Left lung (tissue), 10 donors: Measurements from ENCODE around the gene COMMD1. TPM values are rescaled to one million over a fixed set of nuclear protein-coding genes. Genes with fewer than 3 reads are reported as not detected.

Source experiments
- ATAC-seq: fragments of 200-7000 bp; cut with Tn5 transposase; one replicate; pipeline ENCODE4 v1.9.1; 2020; ENCODE audit warnings: moderate library complexity
- DNase-seq, 4 donors: peaks; one replicate each; pipeline ENCODE4 v3.0.0-alpha.2; 2013 to 2020
- H3K27ac ChIP-seq, 2 donors: fragments of 200-600 bp; sonication (generic) in 1 of 2; one replicate each; pipeline versions ENCODE4 v1.5.0 to v1.8.0; 2020 to 2021
- H3K27me3 ChIP-seq, 2 donors: fragments of 200-600 bp; sonication (generic) in 1 of 2; one replicate each; pipeline versions ENCODE4 v1.5.0 to v1.8.0; 2020 to 2021
- H3K36me3 ChIP-seq, 2 donors: fragments of 200-600 bp; sonication (generic) in 1 of 2; one replicate each; pipeline versions ENCODE4 v1.5.0 to v1.8.0; 2020 to 2021
- H3K4me1 ChIP-seq, 2 donors: fragments of 200-600 bp; one replicate each; pipeline ENCODE4 v1.8.0; 2021
- H3K4me3 ChIP-seq, 2 donors: fragments of 200-600 bp; sonication (generic) in 1 of 2; one replicate each; pipeline versions ENCODE4 v1.5.0 to v1.8.0; 2020 to 2021; ENCODE audit warnings: mild to moderate bottlenecking in 1 of 2
- H3K9me3 ChIP-seq, 2 donors: fragments of 200-600 bp; sonication (generic) in 1 of 2; one replicate each; pipeline versions ENCODE4 v1.5.0 to v1.8.0; 2020 to 2021
- intact Hi-C, 2 donors: fragments of 100-400 bp; cut with DNase I; formaldehyde crosslinking; loops; one replicate each; pipeline versions ENCODE4 v1.11.2 to v1.14.2; 2022
- polyA plus RNA-seq, 6 donors: library from polyadenylated mRNA; unstranded; fragments of 120-200 nt; gene quantifications; one replicate each; pipeline ENCODE4 v1.2.1, GENCODE V29; 2013; ENCODE audit not compliant: insufficient read length in 6 of 6
- total RNA-seq, 2 donors: library from RNA; stranded (reverse); fragmentation: NEBNext Ultra II Directional; extraction: Animal tissue kit (Norgen Biotek cat#: 25700); gene quantifications; one replicate each; pipeline ENCODE4 v1.2.1, GENCODE V29; 2021
- TF ChIP-seq, protein P1 (sequence below), 2 donors: fragments of 200-600 bp; sonication (generic) in 1 of 2; IDR thresholded peaks; one replicate each; pipeline versions ENCODE4 v1.5.0 to v1.8.0; 2021; ENCODE audit warnings: antibody characterized with exemption in 2 of 2
- donor health status: DM: no; HTN: yes; CAD: no.
- donor health status: DM: no; HTN: no; CAD: no.

Gene COMMD1
- total and polyA plus RNA-seq, 8 donors, result 34.1 to 91.5 (median 77.3) TPM

DNA sequence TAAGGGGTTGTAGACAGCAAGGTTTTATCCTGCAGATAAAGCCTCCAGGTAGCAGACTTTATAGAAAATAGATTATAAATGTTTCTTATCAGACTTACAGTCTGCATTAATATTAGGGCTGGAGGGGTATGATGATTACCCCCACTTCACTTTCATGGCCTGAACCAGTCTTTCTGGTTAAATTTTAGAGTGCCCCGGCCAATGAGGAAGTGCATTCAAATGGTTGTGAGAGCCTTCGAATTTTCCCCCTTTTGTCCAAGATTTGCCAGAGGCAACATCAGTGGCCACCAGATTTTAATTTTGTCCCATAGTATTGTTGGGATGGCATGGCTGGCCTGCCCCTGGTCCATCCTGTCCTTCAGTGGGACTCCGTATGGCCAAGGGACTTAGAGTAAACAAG is 31.6 kb downstream of the COMMD1 start:
- Histone ChIP-seq H3K9me3 (peaks cover 0 to 2% of the 10 kb centered on the region in 2 donors), H3K36me3 (peaks cover 0 to 5% of the 10 kb centered on the region in 2 donors), H3K27me3 (no peaks in the 10 kb centered on the region), H3K4me1 (no peaks in the 10 kb centered on the region), H3K4me3 (no peak overlapping the region), H3K27ac (no peak overlapping the region)
- TF ChIP-seq, protein P1, sequence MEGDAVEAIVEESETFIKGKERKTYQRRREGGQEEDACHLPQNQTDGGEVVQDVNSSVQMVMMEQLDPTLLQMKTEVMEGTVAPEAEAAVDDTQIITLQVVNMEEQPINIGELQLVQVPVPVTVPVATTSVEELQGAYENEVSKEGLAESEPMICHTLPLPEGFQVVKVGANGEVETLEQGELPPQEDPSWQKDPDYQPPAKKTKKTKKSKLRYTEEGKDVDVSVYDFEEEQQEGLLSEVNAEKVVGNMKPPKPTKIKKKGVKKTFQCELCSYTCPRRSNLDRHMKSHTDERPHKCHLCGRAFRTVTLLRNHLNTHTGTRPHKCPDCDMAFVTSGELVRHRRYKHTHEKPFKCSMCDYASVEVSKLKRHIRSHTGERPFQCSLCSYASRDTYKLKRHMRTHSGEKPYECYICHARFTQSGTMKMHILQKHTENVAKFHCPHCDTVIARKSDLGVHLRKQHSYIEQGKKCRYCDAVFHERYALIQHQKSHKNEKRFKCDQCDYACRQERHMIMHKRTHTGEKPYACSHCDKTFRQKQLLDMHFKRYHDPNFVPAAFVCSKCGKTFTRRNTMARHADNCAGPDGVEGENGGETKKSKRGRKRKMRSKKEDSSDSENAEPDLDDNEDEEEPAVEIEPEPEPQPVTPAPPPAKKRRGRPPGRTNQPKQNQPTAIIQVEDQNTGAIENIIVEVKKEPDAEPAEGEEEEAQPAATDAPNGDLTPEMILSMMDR (IDR thresholded peaks at IDR 0.05), result no peak
- intact Hi-C loops, result no loop called here
- no peak for DNase-seq
- no peak for ATAC-seq

DNA sequence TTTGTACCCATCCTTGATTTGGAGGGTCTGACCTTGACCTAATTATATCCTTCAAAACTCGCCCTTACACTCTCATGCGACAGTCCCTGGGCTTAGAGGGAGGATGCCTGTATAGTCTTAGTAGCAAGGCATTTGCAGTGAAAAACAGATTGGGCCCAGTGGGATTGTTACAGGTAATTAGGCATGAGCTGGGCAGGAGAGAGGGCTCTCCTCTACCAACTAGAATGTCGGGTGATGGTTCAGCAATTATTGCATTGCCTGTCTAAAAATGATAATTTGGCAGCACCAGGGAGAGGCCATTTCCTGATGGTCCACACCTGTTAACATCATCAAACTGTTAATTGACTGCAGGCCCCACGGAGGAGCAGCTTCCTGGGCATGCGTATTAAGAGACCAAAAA is 32.4 kb downstream of the COMMD1 start:
- Histone ChIP-seq H3K27ac (no peak overlapping the region), H3K36me3 (peaks cover 0 to 5% of the 10 kb centered on the region in 2 donors), H3K4me1 (no peaks in the 10 kb centered on the region), H3K9me3 (no peaks in the 10 kb centered on the region), H3K27me3 (no peaks in the 10 kb centered on the region), H3K4me3 (no peak overlapping the region)
- no peak for DNase-seq
- ATAC-seq, result no peak
- intact Hi-C loops, result no loop called here
- TF ChIP-seq, protein P1 (IDR thresholded peaks at IDR 0.05), result no peak

DNA sequence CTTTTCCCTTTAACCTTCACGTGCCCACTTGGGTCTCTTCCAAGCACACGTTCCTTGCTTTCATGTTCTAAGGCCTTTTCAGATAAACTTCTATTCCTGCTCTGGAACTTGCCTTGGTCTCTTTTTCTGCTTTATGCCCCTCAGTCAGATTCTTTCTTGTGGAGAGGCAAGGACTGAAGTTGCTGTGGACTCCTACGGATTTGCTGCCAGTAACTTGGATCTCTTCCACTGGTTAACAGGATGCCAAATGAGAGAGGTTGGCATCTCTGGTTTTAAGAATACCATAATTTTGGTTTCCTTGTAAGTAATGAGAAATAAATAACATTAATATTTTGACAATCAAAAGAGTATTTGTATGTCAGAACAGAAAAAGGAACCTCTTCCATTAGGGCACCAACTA is 33.0 kb downstream of the COMMD1 start:
- TF ChIP-seq, protein P1 (IDR thresholded peaks at IDR 0.05), result no peak
- Histone ChIP-seq H3K4me3 (no peak overlapping the region), H3K36me3 (peaks cover 0 to 5% of the 10 kb centered on the region in 2 donors), H3K9me3 (no peaks in the 10 kb centered on the region), H3K27ac (no peak overlapping the region), H3K27me3 (no peaks in the 10 kb centered on the region), H3K4me1 (no peaks in the 10 kb centered on the region)
- DNase-seq (no peak), ATAC-seq (no peak)
- intact Hi-C loops, result no loop called here

DNA sequence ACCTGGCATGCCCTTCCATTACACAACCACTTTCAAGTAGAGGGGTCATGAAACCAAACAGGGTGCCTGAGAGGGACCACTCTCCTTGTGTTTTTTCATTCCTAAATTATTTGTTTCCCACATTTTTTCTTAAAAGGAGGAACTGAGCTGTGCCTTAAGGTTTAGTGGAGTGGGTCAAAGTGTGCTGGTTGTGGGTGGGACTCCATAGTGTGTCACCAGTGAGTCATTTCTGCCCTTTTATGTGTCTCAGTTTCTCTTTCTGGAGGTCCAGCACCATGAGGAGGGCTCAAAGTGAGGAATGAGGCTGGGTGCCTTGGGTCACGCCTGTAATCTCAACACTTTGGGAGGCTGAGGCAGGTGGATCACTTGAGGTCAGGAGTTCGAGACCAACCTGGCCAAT is 37.8 kb downstream of the COMMD1 start:
- TF ChIP-seq, protein P1 (IDR thresholded peaks at IDR 0.05), result no peak

DNA sequence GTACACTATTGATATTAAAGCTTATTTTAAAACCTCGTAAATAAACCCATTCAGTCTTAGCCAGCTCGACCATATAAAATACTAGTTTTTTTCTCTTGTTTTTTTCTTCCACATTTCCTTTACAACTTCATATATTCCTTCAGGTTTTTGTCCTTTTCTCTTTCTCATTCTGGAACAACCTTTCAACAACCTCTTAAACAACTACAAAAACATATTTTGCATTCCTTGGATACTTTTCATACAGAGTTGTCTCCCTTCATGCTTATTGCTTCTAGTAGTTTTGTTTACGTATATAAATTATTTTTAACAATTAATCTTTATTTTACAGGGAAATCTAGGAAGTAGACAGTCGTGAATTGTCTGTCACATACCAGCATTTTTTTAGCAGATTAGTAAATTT is 41.2 kb downstream of the COMMD1 start:
- Histone ChIP-seq H3K27me3 (no peaks in the 10 kb centered on the region), H3K36me3 (no peaks in the 10 kb centered on the region), H3K4me3 (no peak overlapping the region), H3K4me1 (no peaks in the 10 kb centered on the region), H3K9me3 (no peaks in the 10 kb centered on the region), H3K27ac (no peak overlapping the region)
- TF ChIP-seq, protein P1 (IDR thresholded peaks at IDR 0.05), result no peak
- intact Hi-C loops, result no loop called here
- ATAC-seq, result peak; percentile 39
- DNase-seq, result no peak

More for the DNA sequence above, 37.8 kb downstream of the COMMD1 start:
- Histone ChIP-seq H3K27ac (no peak overlapping the region), H3K4me3 (no peak overlapping the region), H3K27me3 (no peaks in the 10 kb centered on the region), H3K9me3 (no peaks in the 10 kb centered on the region), H3K4me1 (no peaks in the 10 kb centered on the region), H3K36me3 (no peaks in the 10 kb centered on the region)
- no peak for DNase-seq
- intact Hi-C loops, result no loop called here
- peak; percentile 27 for ATAC-seq
